NCI-H774 (cell line): ENCODE measurements around the gene GTF2A2.
"Not testable (repeated sequence)": the region's sequence is repeated elsewhere in the genome, so short reads cannot be mapped to it uniquely, and the experiment has no call there.

ENCODE experiments used
- DNase-seq: peaks from one replicate; lab custom pipeline; 2025; lab: John Stamatoyannopoulos, UW

Gene GTF2A2, protein sequence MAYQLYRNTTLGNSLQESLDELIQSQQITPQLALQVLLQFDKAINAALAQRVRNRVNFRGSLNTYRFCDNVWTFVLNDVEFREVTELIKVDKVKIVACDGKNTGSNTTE

DNA sequence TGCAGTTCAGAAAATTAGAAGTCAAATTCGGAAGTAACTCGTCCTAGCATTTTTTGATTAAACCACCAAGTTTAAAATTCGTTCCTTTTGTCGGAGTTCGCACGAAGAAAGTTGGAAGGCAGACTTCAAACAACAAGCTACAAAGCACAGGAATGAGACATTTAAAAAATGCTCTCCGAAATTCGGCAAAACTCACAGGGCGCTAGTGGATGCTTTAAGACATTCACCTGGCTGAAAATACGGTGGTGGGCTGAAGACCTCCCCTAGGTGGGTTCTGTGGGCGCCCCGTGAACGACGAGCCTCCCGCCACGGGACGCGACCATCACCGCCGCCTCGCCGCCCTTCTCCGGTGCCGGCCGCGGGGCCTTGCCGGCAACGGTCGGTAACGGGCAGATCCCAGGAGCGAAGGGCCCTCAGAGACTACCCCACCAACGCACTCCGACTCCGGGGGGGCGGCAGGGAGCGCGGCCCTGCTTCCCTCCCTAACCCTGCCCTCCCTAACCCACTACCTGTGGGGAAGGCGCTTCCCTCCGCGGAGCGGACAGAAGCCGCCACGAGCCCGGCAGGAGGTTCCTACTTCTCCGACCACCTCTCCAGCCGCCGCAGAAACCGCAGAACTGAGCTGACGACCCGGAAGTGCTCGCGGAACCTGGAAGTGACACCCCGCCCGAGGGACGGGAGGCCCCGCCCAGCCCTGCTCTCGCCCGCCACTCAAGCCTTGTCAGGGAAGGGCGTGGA lies at the start of gene GTF2A2:
GTF2A2 (minus strand) TSS at position 619 of the 738 bp plus-strand sequence. CDS start 5,238 bp downstream, outside the sequence.
- DNase-seq, result peak; percentile 92

DNA sequence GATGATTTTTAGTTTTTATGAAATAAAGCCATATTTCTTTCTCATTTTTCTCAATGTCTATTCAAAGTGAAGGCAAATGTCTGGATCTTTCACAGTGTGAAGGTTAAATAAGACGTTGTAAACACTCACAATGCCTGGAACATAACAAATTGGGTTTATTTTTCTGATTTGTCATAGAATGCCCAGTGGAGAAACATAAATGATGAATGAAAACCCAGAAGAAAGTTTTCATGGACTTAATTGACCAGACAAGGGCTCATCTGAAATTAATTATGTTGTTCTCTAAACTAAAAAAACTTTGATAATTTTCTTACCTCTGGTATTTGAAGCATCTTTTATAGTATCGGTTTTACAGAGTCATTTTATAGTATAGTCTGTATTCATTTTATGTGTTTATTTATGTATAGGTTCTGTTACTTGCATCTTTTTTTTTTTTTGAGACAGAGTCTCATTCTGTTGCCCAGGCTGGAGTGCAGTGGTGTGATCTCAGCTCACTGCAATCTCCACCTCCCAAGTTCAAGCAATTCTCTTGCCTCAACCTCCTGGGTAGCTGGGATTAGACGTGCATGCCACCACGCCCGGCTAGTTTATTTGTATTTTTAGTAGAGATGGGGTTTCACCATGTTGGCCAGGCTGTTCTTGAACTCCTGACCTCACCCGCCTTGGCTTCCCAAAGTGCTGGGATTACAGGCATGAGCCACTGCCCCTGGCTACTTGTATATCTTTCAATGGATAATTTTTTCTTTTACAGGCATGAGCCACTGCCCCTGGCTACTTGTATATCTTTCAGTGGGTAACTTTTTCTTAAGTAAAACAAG lies 46.9 kb upstream of the GTF2A2 start:
- DNase-seq, result no peak

DNA sequence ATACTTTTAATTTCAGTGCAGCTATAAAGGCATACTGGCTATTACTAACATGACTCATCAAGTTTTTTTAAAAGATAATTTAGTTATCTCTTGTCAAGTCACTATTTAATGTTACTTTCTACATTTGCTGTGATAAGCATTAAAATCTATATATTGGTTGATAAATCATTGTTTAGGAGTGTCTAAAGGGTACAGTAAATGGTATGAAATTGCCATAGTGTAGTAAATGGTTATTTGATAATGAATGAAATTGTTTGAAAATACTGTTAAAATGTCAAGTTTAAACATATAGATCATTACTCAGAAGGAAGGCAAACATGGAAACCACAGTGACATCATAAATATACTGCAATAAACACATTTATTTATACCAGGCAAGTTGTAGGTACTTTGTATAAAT lies 45.0 kb upstream of the GTF2A2 start:
- no peak for DNase-seq

DNA sequence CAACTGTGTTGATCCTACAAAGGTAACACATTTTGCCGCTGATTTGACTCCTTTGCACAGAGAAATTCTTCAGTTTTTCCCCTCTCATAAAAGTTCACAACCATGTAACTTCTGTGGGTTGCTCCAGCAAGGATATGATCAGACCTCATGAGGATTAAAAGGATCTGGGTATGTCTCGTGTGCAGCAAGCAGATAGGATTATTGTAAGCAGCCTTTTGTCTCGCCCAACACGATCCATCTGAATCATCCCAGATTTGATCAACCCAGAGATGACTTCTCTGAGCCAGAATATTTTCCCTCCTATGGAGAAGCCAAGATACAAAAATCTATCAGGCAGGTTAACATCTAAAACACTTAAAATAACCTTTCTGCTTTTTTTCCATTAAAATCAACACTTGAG lies 44.6 kb upstream of the GTF2A2 start:
- no peak for DNase-seq

DNA sequence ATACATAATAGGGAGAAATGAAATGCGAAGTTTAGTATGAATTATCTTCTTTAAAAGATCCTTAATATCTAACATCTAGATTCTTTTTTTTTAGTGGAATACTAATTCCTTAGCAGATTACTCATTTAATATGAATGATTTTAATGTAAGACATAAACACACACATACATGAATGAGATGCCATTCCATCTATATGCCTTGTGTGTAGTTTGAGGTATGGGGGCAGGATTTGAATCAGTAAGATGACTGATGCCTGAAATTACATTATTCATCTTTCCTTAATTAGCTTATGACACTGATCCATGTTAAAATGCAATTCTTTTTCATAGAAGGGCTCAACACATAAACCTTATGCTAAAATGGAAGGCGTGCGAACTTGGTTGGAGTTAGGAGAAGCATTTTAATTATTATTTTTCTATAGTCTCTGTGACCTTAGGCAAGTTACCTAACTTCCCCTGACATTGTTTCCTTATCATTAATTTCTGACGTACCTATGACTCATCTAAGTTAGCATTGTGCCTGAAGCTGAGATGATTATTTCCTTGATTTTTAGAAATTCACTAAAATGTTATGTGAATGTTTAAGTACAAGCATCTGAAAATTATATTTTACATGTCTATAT lies 42.6 kb upstream of the GTF2A2 start:
- DNase-seq, result no peak

DNA sequence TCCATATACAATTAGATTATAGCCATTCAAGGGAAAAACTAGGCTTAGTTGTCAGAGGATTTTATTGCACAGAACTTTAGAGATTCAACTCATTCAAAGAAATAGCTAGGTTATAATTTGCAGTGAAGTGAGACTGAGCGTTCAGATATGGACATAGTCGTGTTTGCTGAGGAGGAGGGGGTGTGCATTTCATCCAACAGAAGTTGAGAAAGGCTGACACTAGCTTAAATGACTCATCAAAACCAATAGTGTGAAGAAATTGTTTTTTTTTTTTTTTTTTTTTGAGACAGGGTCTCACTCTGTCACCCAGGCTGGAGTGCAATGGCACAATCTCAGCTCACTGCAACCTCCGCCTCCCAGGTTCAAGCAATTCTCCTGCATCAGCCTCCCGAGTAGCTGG lies 40.8 kb upstream of the GTF2A2 start:
- DNase-seq, result not testable (repeated sequence)

DNA sequence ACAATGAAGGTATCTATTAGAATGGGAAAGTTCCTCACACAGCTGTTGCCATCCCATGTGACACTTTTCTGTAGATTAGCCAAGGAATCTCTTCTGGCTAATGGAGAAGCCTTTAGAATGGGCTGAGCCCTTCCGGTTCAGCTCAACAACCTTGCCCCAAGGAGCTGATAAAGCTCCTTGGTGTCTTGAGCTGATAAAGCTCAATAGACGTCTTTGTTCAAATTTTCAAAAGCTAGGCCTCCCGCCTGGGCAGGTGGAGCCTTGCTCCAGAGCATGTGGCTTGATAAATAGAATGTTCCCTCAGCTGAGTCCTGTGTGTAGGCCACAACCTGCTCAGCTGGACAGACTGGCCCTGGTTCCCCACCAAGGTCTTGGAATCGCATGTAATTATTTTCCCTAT lies 39.0 kb upstream of the GTF2A2 start:
- no peak for DNase-seq

DNA sequence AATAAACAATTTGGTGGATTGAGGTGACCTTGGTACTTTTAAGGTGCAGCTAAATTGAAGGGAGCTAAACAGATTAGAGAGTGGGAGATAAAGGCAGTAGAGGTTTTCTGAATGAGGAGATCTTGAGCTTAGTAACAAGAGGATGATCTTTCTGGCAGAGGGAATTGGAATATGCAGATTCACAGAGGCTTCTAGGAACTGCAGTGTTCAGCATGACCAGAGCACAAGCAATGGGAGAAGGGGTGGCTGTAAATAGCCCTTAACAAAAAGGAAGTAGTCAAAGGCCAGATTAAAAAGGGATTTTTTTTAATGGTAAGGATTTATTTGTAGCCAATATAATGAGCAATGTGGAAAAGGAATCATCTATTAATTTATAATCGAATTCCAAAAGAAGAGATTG lies 37.5 kb upstream of the GTF2A2 start:
- DNase-seq, result no peak

DNA sequence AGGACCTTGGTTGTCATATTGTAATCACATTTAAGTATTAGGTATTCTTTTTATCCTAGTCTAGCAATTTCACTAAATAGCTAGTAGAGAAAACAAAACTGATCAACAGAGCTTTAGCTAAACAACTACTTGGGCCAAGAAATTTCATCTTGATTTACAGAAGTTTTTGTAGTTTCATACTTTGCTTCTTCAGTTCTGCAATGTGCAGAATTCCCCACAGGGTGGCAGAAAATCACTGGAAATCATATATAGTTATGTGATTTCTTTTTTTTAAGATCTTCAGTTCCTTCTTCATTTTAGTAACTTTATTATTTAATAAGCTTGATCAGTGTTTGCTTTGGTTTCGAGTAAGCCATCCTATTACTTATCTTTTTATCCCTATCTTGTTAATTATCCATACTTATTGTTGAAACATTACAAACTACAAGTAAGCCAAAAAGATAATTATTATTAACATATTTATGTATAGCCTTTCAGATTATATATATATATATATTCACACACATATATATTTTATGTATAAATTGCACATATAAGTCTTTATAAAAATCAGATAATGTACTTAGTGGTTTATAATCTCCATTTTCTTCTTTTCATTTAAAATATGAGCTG lies 34.0 kb upstream of the GTF2A2 start:
- peak; percentile 14 for DNase-seq

DNA sequence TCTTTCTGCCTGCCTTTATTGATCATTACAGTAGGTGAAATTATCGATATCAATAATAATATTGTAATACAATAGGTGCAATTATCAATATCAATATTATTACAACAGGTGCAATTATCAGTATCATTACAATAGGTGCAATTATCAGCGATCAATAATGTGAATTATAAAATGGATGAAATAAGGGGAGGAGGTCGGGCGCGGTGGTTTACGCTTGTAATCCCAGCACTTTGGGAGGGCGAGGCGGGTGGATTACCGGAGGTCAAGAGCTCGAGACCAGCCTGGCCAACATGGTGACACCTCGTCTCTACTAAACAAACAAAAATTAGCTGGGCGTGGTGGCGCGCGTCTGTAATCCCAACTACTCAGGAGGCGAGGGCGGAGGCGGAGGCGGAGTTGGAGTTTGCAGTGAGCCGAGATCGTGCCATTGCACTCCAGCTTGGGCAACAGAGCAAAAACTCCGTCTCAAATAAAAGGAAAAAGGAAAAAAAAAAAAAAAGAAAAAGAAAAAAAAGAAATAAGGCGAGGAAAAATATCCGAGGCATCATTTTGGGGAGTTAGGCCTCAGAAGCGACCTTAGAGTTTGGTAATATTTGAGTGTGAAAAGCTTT lies 32.4 kb upstream of the GTF2A2 start:
- DNase-seq, result peak; percentile 81

DNA sequence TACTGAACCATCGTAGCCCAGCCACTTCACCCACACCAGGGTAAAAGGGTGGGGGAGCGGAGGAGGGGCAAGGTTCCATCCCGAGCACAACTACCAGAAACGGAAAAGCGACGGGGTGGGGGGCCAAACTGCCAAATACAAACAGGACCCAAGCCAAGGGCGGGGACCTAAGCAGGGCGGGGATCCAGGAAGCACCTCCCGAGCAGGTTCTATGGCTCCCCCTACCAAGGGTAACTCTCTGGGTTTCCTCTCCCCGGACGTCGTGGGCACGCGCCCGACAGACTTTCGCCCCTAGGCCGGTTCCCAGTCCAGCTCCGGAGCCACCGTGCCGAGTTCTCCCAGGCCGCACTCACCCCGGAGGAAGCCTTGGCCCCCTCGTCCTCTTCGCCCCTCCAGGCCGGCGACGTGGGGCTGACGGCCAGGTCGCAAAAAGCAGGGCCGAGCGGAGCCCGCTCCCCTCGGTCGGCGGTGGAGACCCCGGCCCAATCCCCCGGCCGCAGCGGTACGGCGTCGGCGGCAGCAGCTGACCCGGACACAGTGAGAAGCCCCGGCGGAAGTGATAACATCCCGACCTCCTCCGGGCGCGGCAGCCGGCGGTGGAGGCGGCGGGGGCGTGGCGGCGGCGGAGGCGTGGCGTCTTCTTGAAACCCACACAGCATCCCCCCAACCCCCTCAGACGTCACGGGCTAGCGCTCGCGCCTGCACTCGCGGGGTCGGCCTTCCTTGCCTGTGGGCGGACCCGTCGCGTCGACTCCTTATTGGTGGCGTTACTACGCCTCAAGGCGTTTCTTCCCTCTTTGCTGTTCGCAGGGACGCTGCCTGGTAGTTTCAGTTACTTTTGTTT lies 31.7 kb upstream of the GTF2A2 start, which contains the start of gene BNIP2:
BNIP2 (minus strand) TSS at position 539 of the 844 bp plus-strand sequence. CDS start 6,863 bp downstream, outside the sequence.
- DNase-seq, result peak; percentile 95

DNA sequence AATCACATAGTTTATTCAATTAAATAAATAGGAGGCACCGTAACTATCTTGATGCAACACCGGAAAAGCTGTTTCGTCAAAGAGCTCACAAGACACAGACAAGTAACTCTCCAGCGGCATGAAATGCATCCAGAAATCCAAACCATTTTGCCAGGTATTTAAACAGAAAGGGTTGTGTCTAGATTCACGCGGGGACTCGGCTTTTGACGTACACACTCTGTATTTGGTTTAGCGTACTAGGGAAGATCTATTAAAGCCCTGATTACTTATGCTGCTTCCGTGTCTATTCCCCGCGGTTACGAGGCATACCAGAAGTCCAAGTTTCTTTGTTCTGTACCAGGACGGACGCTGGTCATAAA lies 31.1 kb upstream of the GTF2A2 start:
- DNase-seq, result no peak

DNA sequence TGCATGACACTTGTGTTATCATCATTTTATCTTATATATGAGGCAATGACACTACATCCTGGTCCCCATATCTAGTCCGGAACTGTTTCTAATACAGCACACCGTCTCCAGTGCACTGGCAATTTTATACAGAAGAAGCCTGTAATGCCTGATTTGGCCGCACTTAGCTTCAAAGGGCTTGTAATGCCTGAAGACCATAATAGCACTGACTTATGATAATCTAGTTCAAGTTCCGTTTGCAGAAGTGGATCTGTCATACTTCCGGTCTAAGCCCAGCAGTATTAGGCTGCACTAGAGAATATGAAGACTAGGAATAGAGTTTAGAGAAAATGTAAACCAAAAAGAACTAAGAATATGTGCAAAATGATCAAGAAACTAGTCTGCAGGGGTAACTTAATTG lies 30.5 kb upstream of the GTF2A2 start:
- no peak for DNase-seq

DNA sequence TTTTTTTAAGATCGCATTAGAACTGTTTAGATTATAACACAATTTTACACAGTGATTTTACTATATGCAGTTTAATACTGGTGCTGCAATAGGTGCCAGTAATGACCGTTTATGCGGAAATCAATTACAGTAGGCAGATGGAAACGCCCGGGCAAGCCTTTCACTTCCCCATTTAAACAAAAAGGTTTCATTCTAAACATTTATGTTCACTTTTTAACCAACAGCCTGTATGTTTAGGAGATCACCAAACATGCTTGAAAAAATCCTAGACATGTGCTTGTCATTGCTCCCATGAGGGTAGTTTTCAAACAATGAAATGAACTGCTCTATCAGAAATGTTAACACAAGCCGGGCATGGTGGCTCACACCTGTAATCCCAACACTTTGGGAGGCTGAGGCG lies 29.1 kb upstream of the GTF2A2 start:
- no peak for DNase-seq

DNA sequence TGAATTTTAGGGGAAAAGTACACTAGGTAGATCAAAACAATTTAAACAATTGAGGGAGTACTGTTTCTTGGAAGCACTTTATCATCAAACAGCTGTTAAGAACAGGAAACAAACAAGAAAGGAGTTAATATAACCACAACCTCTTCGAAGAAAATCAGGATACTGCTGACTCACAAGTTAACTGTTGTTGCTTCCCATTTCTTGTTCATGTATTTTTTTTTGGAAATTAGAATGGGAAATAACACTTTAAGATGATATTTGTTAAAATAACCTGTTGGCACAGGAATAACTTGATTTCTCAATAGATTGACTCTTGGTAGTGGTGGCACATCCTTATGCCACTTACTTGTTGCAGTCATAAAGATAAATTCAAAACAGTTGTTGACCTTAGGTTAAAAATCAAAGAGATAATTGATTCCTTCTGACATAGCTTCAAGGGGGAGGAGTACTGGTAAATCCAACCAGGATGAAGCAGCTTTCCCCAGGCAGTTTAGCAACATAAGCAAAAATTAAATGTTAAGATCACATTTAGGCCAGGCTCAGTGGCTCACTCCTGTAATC lies 28.5 kb upstream of the GTF2A2 start:
- no peak for DNase-seq

DNA sequence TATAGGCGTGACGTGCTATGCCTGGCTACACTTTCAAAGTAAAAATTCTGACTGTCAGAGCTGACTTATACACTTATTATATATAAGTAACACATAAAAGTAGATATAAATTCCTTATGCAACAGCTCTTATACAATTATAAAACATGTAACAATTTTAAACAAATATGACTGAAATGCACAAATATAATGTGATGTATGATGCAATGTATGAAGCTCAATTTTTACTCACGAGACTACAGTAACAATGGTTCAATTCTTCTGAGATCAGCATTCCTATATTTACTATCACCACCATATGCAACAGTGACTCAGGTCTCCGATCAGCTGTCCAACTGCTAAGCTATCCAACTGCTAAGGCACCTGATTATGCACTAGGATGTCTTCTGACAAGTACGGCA lies 23.6 kb upstream of the GTF2A2 start:
- DNase-seq, result no peak

DNA sequence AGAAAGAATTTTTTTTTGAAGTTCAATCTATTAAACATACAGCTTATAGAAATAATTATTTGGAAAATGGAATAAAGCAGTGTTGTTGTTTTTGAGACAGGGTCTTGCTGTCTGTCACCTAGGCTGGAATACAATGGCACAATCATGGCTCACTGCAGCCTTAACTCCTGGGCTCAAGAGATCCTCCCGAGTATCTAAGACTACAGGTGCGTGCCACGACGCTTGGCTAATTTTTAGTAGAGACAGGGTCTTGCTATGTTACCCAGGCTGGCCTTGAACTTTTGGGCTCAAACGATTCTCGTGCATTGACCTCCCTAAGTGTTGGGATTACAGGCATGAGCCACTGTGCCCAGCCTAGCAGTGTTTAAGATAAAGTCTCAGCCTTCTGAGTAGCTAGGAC lies 23.0 kb upstream of the GTF2A2 start:
- DNase-seq, result no peak

DNA sequence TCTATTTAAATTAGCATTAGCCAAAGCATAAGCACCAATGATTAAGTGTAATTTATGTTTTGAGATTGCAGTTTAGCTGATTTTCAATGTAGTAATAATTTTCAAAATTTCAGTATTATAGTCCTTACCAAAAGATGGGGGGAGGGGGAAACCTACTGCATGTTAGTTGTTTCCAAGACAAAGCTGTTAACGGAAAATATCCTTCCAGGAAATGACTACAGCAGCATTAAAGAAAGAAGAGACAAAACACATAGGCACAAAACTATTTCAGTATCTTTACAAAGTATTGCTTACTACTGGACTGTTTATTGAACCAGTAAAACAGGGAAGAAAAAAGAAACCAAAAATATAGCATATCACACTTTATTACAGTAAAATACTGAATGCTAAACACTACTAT lies 21.3 kb upstream of the GTF2A2 start:
- DNase-seq, result no peak

DNA sequence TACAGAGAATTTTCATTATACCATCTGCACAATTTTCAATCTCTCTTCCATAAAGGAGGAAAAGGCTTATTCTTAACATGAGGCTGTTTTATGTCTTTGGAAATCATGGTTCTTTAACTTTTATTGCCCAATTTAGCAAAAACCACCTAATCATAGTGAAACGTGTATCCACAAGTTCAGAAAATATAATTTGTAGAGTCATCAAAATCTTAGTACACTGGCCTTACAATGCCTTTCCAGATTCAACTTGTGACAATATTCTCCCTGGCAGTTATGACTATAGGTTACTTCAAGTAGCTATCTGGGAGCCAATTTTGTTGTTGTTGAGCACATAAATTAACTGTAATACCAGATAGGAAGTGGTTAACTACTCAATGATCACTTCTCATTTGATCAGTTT lies 20.9 kb upstream of the GTF2A2 start:
- DNase-seq, result no peak

DNA sequence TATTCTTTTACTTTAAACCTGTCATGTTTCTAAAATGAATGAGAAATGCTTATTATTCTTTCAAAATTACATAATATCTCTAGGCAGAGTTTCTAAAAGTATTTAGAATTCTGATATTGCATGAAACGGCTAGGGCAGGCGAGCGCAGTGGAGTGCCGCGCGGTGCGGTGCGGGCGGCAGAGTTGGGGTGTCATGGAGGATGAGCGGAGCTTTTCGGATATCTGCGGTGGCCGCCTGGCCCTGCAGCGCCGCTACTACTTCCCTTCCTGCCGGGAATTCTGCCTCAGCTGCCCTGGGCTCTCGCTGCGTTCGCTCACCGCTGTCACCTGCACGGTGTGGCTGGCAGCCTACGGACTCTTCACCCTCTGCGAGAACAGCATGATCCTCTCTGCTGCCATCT lies 19.2 kb upstream of the GTF2A2 start:
- no peak for DNase-seq
